Measurements from ENCODE around the gene TMPRSS9.

The TMPRSS9 gene

DNA sequence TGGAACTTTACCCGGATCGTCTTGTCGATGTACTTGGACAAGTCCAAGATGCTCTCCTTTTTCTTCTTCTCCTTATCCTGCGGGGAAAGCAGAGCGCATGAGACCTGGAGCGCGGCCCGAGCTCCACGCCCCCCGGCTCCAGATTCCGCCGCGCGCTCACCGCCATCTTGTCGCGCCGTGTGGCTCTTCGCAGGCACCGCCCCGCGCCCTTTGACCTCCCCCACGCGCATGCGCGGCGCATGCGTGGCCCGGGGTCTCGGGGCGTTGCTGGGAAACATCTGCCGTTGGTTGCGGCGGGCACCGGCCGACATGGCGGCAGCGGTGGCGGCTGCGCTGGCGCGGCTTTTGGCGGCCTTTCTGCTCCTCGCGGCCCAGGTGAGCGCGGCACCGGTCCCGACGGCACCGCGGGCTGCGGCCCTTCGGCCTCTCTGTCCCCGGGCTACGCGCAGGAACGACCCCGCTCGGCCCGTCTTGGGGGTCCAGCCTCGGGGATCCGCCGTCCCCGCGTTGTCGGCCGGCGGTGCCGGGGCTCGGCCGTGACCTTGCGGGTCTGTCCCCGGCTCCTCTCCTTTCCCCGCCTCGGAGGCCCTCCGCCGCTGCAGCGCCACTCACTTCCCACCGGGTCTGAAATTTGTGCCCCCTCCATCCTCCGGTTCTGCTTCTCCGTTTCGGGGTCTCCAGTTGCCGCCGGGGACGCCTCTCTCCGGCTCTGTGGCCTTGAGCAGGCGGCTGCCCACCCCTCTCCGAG lies 31.5 kb upstream of the TMPRSS9 start, which contains the start of the genes LSM7 and SPPL2B:
Gene LSM7 (minus strand): TSS at position 186 of the 748 bp plus-strand sequence. CDS start 20 bp downstream, at position 166.
Gene SPPL2B (plus strand): TSS at position 284 of the 748 bp plus-strand sequence. CDS start 26 bp downstream, at position 310.
- DNase-seq (ENCODE audit: low read depth): peak; percentile 49
- peak within 1 kb of the TSS; percentile 91 for H3K4me3 ChIP-seq (ENCODE audit: low read depth, low read length)
- in situ Hi-C loops (cut with HindIII; ENCODE audit: low sequenced_read_pairs): loop anchor here (5.0 to 10.0 kb wide), 2 partner anchors 64 to 91 kb away; partner anchors contain the start of genes PLEKHJ1 and SF3A2
- no peak for TF ChIP-seq CTCF (IDR thresholded peaks at IDR 0.05; ENCODE audit: low read depth, low read length, missing control alignments)

DNA sequence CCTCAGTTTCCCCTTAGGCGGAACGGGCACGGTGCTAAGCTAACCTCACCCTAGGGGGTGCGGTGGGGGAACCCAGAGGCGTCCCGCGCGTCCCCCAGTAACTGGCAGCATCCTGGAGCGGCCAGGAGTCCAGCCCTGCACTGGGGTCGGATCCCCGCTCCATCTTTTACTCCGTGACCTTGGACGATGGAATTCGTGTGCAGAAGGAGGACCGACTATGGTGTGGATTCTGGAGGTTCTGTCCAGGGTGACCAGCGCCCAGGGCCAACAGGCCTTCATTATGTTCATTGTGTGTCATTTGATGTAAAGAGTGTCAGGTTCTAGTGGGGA lies 31.0 kb upstream of the TMPRSS9 start:
- peak overlapping the region; percentile 91 for H3K4me3 ChIP-seq (ENCODE audit: low read depth, low read length)
- TF ChIP-seq CTCF (IDR thresholded peaks at IDR 0.05; ENCODE audit: low read depth, low read length, missing control alignments): no peak
- in situ Hi-C loops (cut with HindIII; ENCODE audit: low sequenced_read_pairs): loop anchor here (5.0 to 10.0 kb wide), 2 partner anchors 64 to 92 kb away; partner anchors contain the start of genes PLEKHJ1 and SF3A2
- DNase-seq (ENCODE audit: low read depth): no peak

DNA sequence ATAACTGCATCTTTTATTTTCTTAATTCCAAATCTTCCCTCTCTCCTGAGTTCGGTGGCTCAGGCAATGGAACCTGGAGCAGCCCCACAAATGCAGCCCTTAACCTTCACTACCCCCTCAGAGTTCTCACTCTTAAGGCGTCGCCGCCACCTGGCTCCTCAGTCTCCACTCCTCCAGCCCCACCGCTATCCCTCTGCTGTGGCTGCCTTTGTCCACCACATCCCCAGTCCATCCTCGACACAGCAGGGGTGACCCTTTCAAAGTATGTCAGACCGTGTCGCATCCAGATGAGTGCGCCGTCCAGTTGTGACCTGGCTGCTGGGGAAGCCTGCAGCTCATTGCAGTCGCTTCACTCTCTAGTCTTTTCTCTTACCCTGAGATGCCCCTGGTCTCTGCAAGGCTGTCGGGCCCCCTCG lies 30.6 kb upstream of the TMPRSS9 start:
- DNase-seq (ENCODE audit: low read depth): no peak
- in situ Hi-C loops (cut with HindIII; ENCODE audit: low sequenced_read_pairs): loop anchor here (5.0 to 10.0 kb wide), 2 partner anchors 65 to 92 kb away; partner anchors contain the start of genes PLEKHJ1 and SF3A2
- TF ChIP-seq CTCF (IDR thresholded peaks at IDR 0.05; ENCODE audit: low read depth, low read length, missing control alignments): no peak
- H3K4me3 ChIP-seq (ENCODE audit: low read depth, low read length): peak overlapping the region; percentile 91

GRCh38 chr19:2330255-2330631 lies 29.8 kb upstream of the TMPRSS9 start:
- H3K4me3 ChIP-seq (ENCODE audit: low read depth, low read length): no peak overlapping the region
- in situ Hi-C loops (cut with HindIII; ENCODE audit: low sequenced_read_pairs): no loop called here
- no peak for TF ChIP-seq CTCF (IDR thresholded peaks at IDR 0.05; ENCODE audit: low read depth, low read length, missing control alignments)

GRCh38 chr19:2330632-2331284 lies 29.3 kb upstream of the TMPRSS9 start:
- in situ Hi-C loops (cut with HindIII; ENCODE audit: low sequenced_read_pairs): no loop called here
- no peak overlapping the region for H3K4me3 ChIP-seq (ENCODE audit: low read depth, low read length)
- no peak for DNase-seq (ENCODE audit: low read depth)
- TF ChIP-seq CTCF (IDR thresholded peaks at IDR 0.05; ENCODE audit: low read depth, low read length, missing control alignments): no peak

More at GRCh38 chr19:2330255-2330631, 29.8 kb upstream of the TMPRSS9 start:
- DNase-seq (ENCODE audit: low read depth): no peak

GRCh38 chr19:2331601-2332246 lies 28.3 kb upstream of the TMPRSS9 start:
- H3K4me3 ChIP-seq (ENCODE audit: low read depth, low read length): no peak overlapping the region
- TF ChIP-seq CTCF (IDR thresholded peaks at IDR 0.05; ENCODE audit: low read depth, low read length, missing control alignments): no peak
- no peak for DNase-seq (ENCODE audit: low read depth)
- in situ Hi-C loops (cut with HindIII; ENCODE audit: low sequenced_read_pairs): no loop called here
